Measurements from ENCODE around the gene CDK5R1. TPM values are rescaled to one million over a fixed set of nuclear protein-coding genes. Genes with fewer than 3 reads are reported as not detected.

The CDK5R1 gene
- polyA plus RNA-seq (2013, experiment 1 of 2), result 6.6 TPM
- 4.0 TPM for polyA plus RNA-seq (2013, experiment 2 of 2)

GRCh38 chr17:32486701-32487472 lies at the start of gene CDK5R1:
CDK5R1 (plus strand) TSS chr17:32486993; CDS start chr17:32487621, 628 bp downstream.
- Histone ChIP-seq H3K4me3 (ENCODE audit: extremely low read depth, insufficient read depth, low read length, poor library complexity, severe bottlenecking) (peak within 1 kb of the TSS; percentile 54), H3K4me1 (ENCODE audit: control insufficient read depth, insufficient read depth, low read length, poor library complexity, severe bottlenecking) (peaks cover 18% of the 10 kb centered on the region), H3K36me3 (ENCODE audit: control insufficient read depth, insufficient read depth, low read length) (peaks cover 39% of the 10 kb centered on the region), H3K9me3 (ENCODE audit: control insufficient read depth, low read length) (no peaks in the 10 kb centered on the region), H3K27ac (ENCODE audit: low read depth, low read length, severe bottlenecking) (peak within 1 kb of the TSS; percentile 77)
- 0 to 1% methylated on average over 36 to 112 of the region's 135 CpGs for WGBS, 2 experiments (ENCODE audit: insufficient coverage in 2 of 2)

GRCh38 chr17:32440722-32441121 lies 46.1 kb upstream of the CDK5R1 start:
- 84 to 92% methylated on average over 4 to 5 of the region's 5 CpGs for WGBS, 2 experiments (ENCODE audit: insufficient coverage in 2 of 2)
- Histone ChIP-seq H3K36me3 (ENCODE audit: control insufficient read depth, insufficient read depth, low read length) (no peaks in the 10 kb centered on the region), H3K27ac (ENCODE audit: low read depth, low read length, severe bottlenecking) (no peak overlapping the region), H3K9me3 (ENCODE audit: control insufficient read depth, low read length) (peaks cover 6% of the 10 kb centered on the region), H3K4me1 (ENCODE audit: control insufficient read depth, insufficient read depth, low read length, poor library complexity, severe bottlenecking) (no peaks in the 10 kb centered on the region), H3K4me3 (ENCODE audit: extremely low read depth, insufficient read depth, low read length, poor library complexity, severe bottlenecking) (no peak overlapping the region)

- WGBS, 2 experiments (ENCODE audit: insufficient coverage in 2 of 2), result 69% methylated on average over 2 of the region's 2 CpGs; no CpG with 5 or more reads in 1 of the 2 experiments
These were observed 44.9 kb upstream of the CDK5R1 start for GRCh38 chr17:32441886-32442285.

GRCh38 chr17:32443827-32444300 lies 42.9 kb upstream of the CDK5R1 start:
- Histone ChIP-seq H3K27ac (ENCODE audit: low read depth, low read length, severe bottlenecking) (no peak overlapping the region), H3K9me3 (ENCODE audit: control insufficient read depth, low read length) (peaks cover 3% of the 10 kb centered on the region), H3K4me3 (ENCODE audit: extremely low read depth, insufficient read depth, low read length, poor library complexity, severe bottlenecking) (peak overlapping the region; percentile 96), H3K36me3 (ENCODE audit: control insufficient read depth, insufficient read depth, low read length) (peaks cover 22% of the 10 kb centered on the region), H3K4me1 (ENCODE audit: control insufficient read depth, insufficient read depth, low read length, poor library complexity, severe bottlenecking) (peaks cover 5% of the 10 kb centered on the region)
- 33 to 39% methylated on average over 25 of the region's 29 CpGs for WGBS, 2 experiments (ENCODE audit: insufficient coverage in 2 of 2)

More at GRCh38 chr17:32441886-32442285, 44.9 kb upstream of the CDK5R1 start:
- Histone ChIP-seq H3K9me3 (ENCODE audit: control insufficient read depth, low read length) (peaks cover 3% of the 10 kb centered on the region), H3K27ac (ENCODE audit: low read depth, low read length, severe bottlenecking) (no peak overlapping the region), H3K4me3 (ENCODE audit: extremely low read depth, insufficient read depth, low read length, poor library complexity, severe bottlenecking) (no peak overlapping the region), H3K4me1 (ENCODE audit: control insufficient read depth, insufficient read depth, low read length, poor library complexity, severe bottlenecking) (peaks cover 5% of the 10 kb centered on the region), H3K36me3 (ENCODE audit: control insufficient read depth, insufficient read depth, low read length) (peaks cover 3% of the 10 kb centered on the region)

- H3K27ac ChIP-seq (ENCODE audit: low read depth, low read length, severe bottlenecking), result peak within 1 kb of the TSS; percentile 95
- WGBS, 2 experiments (ENCODE audit: insufficient coverage in 2 of 2), result 0 to 1% methylated on average over 40 to 49 of the region's 74 CpGs
- peaks cover 29% of the 10 kb centered on the region for H3K36me3 ChIP-seq (ENCODE audit: control insufficient read depth, insufficient read depth, low read length)
- peak within 1 kb of the TSS; percentile 96 for H3K4me3 ChIP-seq (ENCODE audit: extremely low read depth, insufficient read depth, low read length, poor library complexity, severe bottlenecking)
- H3K4me1 ChIP-seq (ENCODE audit: control insufficient read depth, insufficient read depth, low read length, poor library complexity, severe bottlenecking), result peaks cover 5% of the 10 kb centered on the region
- peaks cover 3% of the 10 kb centered on the region for H3K9me3 ChIP-seq (ENCODE audit: control insufficient read depth, low read length)
These were observed 42.3 kb upstream of the CDK5R1 start, which contains the start of gene PSMD11 for GRCh38 chr17:32444301-32445073. PSMD11 (plus strand) TSS chr17:32444510; CDS start chr17:32444524, 14 bp downstream.

GRCh38 chr17:32445074-32445415 lies 41.7 kb upstream of the CDK5R1 start:
- peaks cover 3% of the 10 kb centered on the region for H3K9me3 ChIP-seq (ENCODE audit: control insufficient read depth, low read length)
- H3K27ac ChIP-seq (ENCODE audit: low read depth, low read length, severe bottlenecking), result peak overlapping the region; percentile 95
- peak overlapping the region; percentile 96 for H3K4me3 ChIP-seq (ENCODE audit: extremely low read depth, insufficient read depth, low read length, poor library complexity, severe bottlenecking)
- WGBS, 2 experiments (ENCODE audit: insufficient coverage in 2 of 2), result 0 to 1% methylated on average over 7 to 9 of the region's 14 CpGs
- H3K4me1 ChIP-seq (ENCODE audit: control insufficient read depth, insufficient read depth, low read length, poor library complexity, severe bottlenecking), result peaks cover 5% of the 10 kb centered on the region
- peaks cover 34% of the 10 kb centered on the region for H3K36me3 ChIP-seq (ENCODE audit: control insufficient read depth, insufficient read depth, low read length)

- H3K27ac ChIP-seq (ENCODE audit: low read depth, low read length, severe bottlenecking), result peak overlapping the region; percentile 95
- 13 to 23% methylated on average over 3 to 4 of the region's 6 CpGs for WGBS, 2 experiments (ENCODE audit: insufficient coverage in 2 of 2)
These were observed 41.3 kb upstream of the CDK5R1 start for GRCh38 chr17:32445497-32445896.

GRCh38 chr17:32445971-32446370 lies 40.8 kb upstream of the CDK5R1 start:
- no peak overlapping the region for H3K27ac ChIP-seq (ENCODE audit: low read depth, low read length, severe bottlenecking)

More at GRCh38 chr17:32445497-32445896, 41.3 kb upstream of the CDK5R1 start:
- H3K4me1 ChIP-seq (ENCODE audit: control insufficient read depth, insufficient read depth, low read length, poor library complexity, severe bottlenecking), result peaks cover 5% of the 10 kb centered on the region
- H3K4me3 ChIP-seq (ENCODE audit: extremely low read depth, insufficient read depth, low read length, poor library complexity, severe bottlenecking), result peak overlapping the region; percentile 96
- H3K36me3 ChIP-seq (ENCODE audit: control insufficient read depth, insufficient read depth, low read length), result peaks cover 37% of the 10 kb centered on the region
- peaks cover 3% of the 10 kb centered on the region for H3K9me3 ChIP-seq (ENCODE audit: control insufficient read depth, low read length)

GRCh38 chr17:32446949-32447348 lies 39.8 kb upstream of the CDK5R1 start:
- H3K4me3 ChIP-seq (ENCODE audit: extremely low read depth, insufficient read depth, low read length, poor library complexity, severe bottlenecking), result no peak overlapping the region
- H3K27ac ChIP-seq (ENCODE audit: low read depth, low read length, severe bottlenecking), result no peak overlapping the region
- H3K4me1 ChIP-seq (ENCODE audit: control insufficient read depth, insufficient read depth, low read length, poor library complexity, severe bottlenecking), result peaks cover 5% of the 10 kb centered on the region
- WGBS, 2 experiments (ENCODE audit: insufficient coverage in 2 of 2), result 95 to 100% methylated on average over 2 of the region's 2 CpGs
- H3K9me3 ChIP-seq (ENCODE audit: control insufficient read depth, low read length), result peaks cover 3% of the 10 kb centered on the region
- H3K36me3 ChIP-seq (ENCODE audit: control insufficient read depth, insufficient read depth, low read length), result peaks cover 52% of the 10 kb centered on the region

More at GRCh38 chr17:32445971-32446370, 40.8 kb upstream of the CDK5R1 start:
- Histone ChIP-seq H3K4me3 (ENCODE audit: extremely low read depth, insufficient read depth, low read length, poor library complexity, severe bottlenecking) (peak overlapping the region; percentile 96), H3K9me3 (ENCODE audit: control insufficient read depth, low read length) (peaks cover 3% of the 10 kb centered on the region), H3K4me1 (ENCODE audit: control insufficient read depth, insufficient read depth, low read length, poor library complexity, severe bottlenecking) (peaks cover 5% of the 10 kb centered on the region), H3K36me3 (ENCODE audit: control insufficient read depth, insufficient read depth, low read length) (peaks cover 42% of the 10 kb centered on the region)
- WGBS, 2 experiments (ENCODE audit: insufficient coverage in 2 of 2), result 93 to 100% methylated on average over 1 of the region's 2 CpGs

- Histone ChIP-seq H3K27ac (ENCODE audit: low read depth, low read length, severe bottlenecking) (no peak overlapping the region), H3K9me3 (ENCODE audit: control insufficient read depth, low read length) (no peaks in the 10 kb centered on the region), H3K4me1 (ENCODE audit: control insufficient read depth, insufficient read depth, low read length, poor library complexity, severe bottlenecking) (peaks cover 5% of the 10 kb centered on the region), H3K4me3 (ENCODE audit: extremely low read depth, insufficient read depth, low read length, poor library complexity, severe bottlenecking) (no peak overlapping the region), H3K36me3 (ENCODE audit: control insufficient read depth, insufficient read depth, low read length) (peaks cover 82% of the 10 kb centered on the region)
- 93 to 100% methylated on average over 2 to 3 of the region's 5 CpGs for WGBS, 2 experiments (ENCODE audit: insufficient coverage in 2 of 2)
These were observed 36.8 kb upstream of the CDK5R1 start for GRCh38 chr17:32449963-32450362.

All from mesodermal cell (in vitro differentiated cells).